ENCODE results near the gene TNFRSF1A. TPM values are rescaled to one million over a fixed set of nuclear protein-coding genes. Genes with fewer than 3 reads are reported as not detected.

Gene TNFRSF1A
- total RNA-seq, 2 donors from 2014 or later: 91.1 to 168 TPM

DNA sequence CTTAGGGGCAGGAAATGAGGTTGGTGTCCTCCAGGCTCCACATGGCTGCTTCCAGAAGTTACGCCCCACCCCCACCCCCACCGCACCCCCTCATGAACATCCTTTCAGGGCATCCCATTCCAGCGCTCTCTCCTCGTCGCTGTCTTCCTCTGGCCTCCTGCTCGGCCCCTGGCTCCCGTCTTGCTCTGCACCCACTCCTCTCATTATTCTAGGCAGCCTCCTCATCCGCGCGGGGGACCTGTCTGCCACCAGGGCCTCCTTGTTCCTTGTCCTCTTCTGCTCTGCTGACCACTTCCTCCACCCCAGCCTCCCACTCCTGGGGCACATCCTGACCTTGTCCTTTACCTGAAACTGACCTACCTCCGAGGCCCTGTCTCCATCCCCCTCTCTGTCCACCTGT, 61.2 kb downstream of the TNFRSF1A start:
- intact Hi-C loops (cut with DNase I): loop anchor here (10.0 kb wide), 1 partner anchor 296 kb away; no protein-coding TSS in a partner anchor
- Histone ChIP-seq H3K36me3 (no peaks in the 10 kb centered on the region), H3K4me1 (replicated peaks) (peaks cover 17% of the 10 kb centered on the region), H3K4me3 (no peak overlapping the region), H3K27me3 (replicated peaks; ENCODE audit: insufficient read depth) (no peaks in the 10 kb centered on the region), H3K9me3 (no peaks in the 10 kb centered on the region), H3K27ac (peak overlapping the region in 1 of 2 donors; percentile 99)
- WGBS: 89% methylated on average over 11 of the region's 11 CpGs
- TF ChIP-seq, protein P1, sequence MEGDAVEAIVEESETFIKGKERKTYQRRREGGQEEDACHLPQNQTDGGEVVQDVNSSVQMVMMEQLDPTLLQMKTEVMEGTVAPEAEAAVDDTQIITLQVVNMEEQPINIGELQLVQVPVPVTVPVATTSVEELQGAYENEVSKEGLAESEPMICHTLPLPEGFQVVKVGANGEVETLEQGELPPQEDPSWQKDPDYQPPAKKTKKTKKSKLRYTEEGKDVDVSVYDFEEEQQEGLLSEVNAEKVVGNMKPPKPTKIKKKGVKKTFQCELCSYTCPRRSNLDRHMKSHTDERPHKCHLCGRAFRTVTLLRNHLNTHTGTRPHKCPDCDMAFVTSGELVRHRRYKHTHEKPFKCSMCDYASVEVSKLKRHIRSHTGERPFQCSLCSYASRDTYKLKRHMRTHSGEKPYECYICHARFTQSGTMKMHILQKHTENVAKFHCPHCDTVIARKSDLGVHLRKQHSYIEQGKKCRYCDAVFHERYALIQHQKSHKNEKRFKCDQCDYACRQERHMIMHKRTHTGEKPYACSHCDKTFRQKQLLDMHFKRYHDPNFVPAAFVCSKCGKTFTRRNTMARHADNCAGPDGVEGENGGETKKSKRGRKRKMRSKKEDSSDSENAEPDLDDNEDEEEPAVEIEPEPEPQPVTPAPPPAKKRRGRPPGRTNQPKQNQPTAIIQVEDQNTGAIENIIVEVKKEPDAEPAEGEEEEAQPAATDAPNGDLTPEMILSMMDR (IDR thresholded peaks at IDR 0.05): no peak
- no peak for TF ChIP-seq POLR2A (IDR thresholded peaks at IDR 0.05)
- no peak for TF ChIP-seq POLR2AphosphoS5 (IDR thresholded peaks at IDR 0.05)
- DNase-seq (ENCODE audit: low spot score): no peak

DNA sequence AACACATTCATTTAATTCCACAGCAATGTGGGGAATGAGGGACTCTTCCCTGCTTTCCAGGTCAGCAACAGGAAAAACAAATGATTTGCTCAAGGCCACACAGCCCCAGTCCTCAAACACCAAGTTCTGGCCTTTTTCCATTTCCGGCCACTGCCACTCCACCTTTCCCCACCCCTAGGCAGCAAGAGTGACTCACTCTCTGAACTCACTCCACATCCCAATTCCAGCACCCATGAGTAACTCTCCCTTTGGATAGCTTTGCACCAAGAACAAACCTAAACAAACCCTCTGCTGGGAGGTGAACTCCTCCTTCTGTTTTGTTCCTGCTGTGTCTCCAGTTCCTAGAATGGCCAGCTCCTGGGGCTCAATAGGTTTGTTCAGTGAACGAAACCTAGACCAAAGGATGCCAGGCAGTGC, 61.8 kb downstream of the TNFRSF1A start:
- Histone ChIP-seq H3K4me3 (no peak overlapping the region), H3K9me3 (no peaks in the 10 kb centered on the region), H3K36me3 (no peaks in the 10 kb centered on the region), H3K27ac (peak overlapping the region; percentile 94 to 99), H3K27me3 (replicated peaks; ENCODE audit: insufficient read depth) (no peaks in the 10 kb centered on the region), H3K4me1 (replicated peaks) (peaks cover 17% of the 10 kb centered on the region)
- WGBS: 43% methylated on average over 2 of the region's 2 CpGs
- intact Hi-C loops (cut with DNase I): loop anchor here (10.0 kb wide), 1 partner anchor 295 kb away; no protein-coding TSS in a partner anchor
- DNase-seq (ENCODE audit: low spot score): peak; percentile 63
- TF ChIP-seq POLR2A (IDR thresholded peaks at IDR 0.05): no peak
- TF ChIP-seq, protein P1 (IDR thresholded peaks at IDR 0.05): no peak
- TF ChIP-seq POLR2AphosphoS5 (IDR thresholded peaks at IDR 0.05): peak; percentile 70

DNA sequence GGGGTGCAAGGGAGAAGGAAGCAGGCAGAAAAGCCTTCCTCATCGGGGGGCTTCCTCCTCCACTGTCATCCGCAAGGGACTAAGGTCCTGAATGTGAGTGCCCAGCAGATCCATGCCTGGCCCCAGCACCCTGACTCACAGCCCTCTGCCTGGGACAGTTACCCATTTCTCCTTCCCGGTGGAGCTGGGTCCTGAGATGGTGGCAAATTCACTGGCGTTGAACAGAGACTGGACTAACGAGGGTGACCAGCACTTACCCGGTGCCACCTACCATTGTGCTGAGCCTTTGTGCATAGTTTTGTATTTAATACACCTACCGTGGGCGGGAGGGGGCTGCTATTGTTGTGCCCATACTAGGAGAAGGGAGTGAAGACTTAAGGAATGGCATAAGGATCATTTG, 62.2 kb downstream of the TNFRSF1A start:
- no peak for DNase-seq (ENCODE audit: low spot score)
- Histone ChIP-seq H3K27me3 (replicated peaks; ENCODE audit: insufficient read depth) (no peaks in the 10 kb centered on the region), H3K9me3 (no peaks in the 10 kb centered on the region), H3K4me3 (no peak overlapping the region), H3K4me1 (replicated peaks) (peaks cover 17% of the 10 kb centered on the region), H3K27ac (peak overlapping the region; percentile 94 to 99), H3K36me3 (no peaks in the 10 kb centered on the region)
- intact Hi-C loops (cut with DNase I): loop anchor here (5.0 to 10.0 kb wide), 2 partner anchors 47 to 295 kb away; no protein-coding TSS in a partner anchor
- TF ChIP-seq, protein P1 (IDR thresholded peaks at IDR 0.05): no peak
- TF ChIP-seq POLR2AphosphoS5 (IDR thresholded peaks at IDR 0.05) (no peak), POLR2A (IDR thresholded peaks at IDR 0.05) (no peak)
- WGBS: 79% methylated on average over 8 of the region's 8 CpGs

DNA sequence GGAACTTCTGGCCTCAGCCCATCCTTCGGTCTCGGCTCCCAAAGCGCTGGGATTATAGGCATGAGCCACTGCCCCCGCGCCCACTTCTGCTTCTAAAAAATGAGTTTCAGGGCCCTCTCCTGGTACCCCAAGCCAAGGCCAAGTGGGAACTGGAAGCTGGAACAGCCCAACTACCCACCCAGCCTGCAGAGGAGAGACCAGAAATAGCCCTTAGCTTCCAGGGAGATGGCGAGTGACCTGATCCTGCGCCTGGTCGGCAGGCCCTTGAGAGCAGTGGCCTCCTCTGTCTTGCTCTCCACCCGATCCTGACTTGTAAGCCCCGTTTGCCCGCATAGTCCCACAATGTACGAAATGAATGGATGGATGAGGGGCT, 62.6 kb downstream of the TNFRSF1A start:
- 93% methylated on average over 12 of the region's 12 CpGs for WGBS
- Histone ChIP-seq H3K4me1 (replicated peaks) (peaks cover 20% of the 10 kb centered on the region), H3K9me3 (no peaks in the 10 kb centered on the region), H3K27me3 (replicated peaks; ENCODE audit: insufficient read depth) (no peaks in the 10 kb centered on the region), H3K36me3 (no peaks in the 10 kb centered on the region), H3K27ac (peak overlapping the region; percentile 94 to 99), H3K4me3 (no peak overlapping the region)
- TF ChIP-seq, protein P1 (IDR thresholded peaks at IDR 0.05): no peak
- TF ChIP-seq POLR2AphosphoS5 (IDR thresholded peaks at IDR 0.05): no peak
- no peak for TF ChIP-seq POLR2A (IDR thresholded peaks at IDR 0.05)
- intact Hi-C loops (cut with DNase I): loop anchor here (5.0 kb wide), 1 partner anchor 47 kb away; no protein-coding TSS in a partner anchor
- no peak for DNase-seq (ENCODE audit: low spot score)

Small RNA genes lying within 50 kb of the gene (small RNA-seq; reads per million reads assigned to genes)
- gene RN7SL391P: 0 reads per million in 2 donors

Other genes starting within 250 kb of the TNFRSF1A start
- gene VWF, start 217.4 kb downstream of the TNFRSF1A start, total RNA-seq: 100 to 1,000 TPM in 1 of 2 donors, 10 to 100 TPM in 1; 55.0 to 193 TPM
- 100 to 1,000 TPM; 198 to 845 TPM for gene CD9, start 141.7 kb downstream of the TNFRSF1A start, total RNA-seq
- 1 to 10 TPM; 4.6 to 6.2 TPM for gene PLEKHG6, start 31.4 kb downstream of the TNFRSF1A start, total RNA-seq
- gene SCNN1A, start 33.5 kb upstream of the TNFRSF1A start, total RNA-seq: 100 to 1,000 TPM; 128 to 211 TPM
- 100 to 1,000 TPM; 186 to 264 TPM for gene LTBR, start 42.1 kb upstream of the TNFRSF1A start, total RNA-seq
- gene CD27, start 102.9 kb upstream of the TNFRSF1A start, total RNA-seq: 1 to 10 TPM; 1.5 to 2.5 TPM
- gene TAPBPL, start 110.0 kb upstream of the TNFRSF1A start, total RNA-seq: 10 to 100 TPM; 31.6 to 39.9 TPM
- gene VAMP1, start 128.6 kb upstream of the TNFRSF1A start, total RNA-seq: 1 to 10 TPM; 6.3 to 8.5 TPM
- gene MRPL51, start 151.2 kb upstream of the TNFRSF1A start, total RNA-seq: 10 to 100 TPM; 70.3 to 80.2 TPM
- 10 to 100 TPM; 86.7 to 99.0 TPM for gene NCAPD2, start 152.0 kb upstream of the TNFRSF1A start, total RNA-seq
- gene GAPDH, start 192.4 kb upstream of the TNFRSF1A start, total RNA-seq: 1,000 to 10,000 TPM; 1,469 to 2,105 TPM
- gene IFFO1, start 214.0 kb upstream of the TNFRSF1A start, total RNA-seq: 10 to 100 TPM in 1 of 2 donors, 1 to 10 TPM in 1; 4.8 to 22.9 TPM
- gene NOP2, start 226.2 kb upstream of the TNFRSF1A start, total RNA-seq: 10 to 100 TPM; 14.5 to 42.9 TPM